Ramos (cell line): ENCODE results near the gene NKD2.

Experiments used
- in situ Hi-C: fragments of 300-500 bp; cut with MboI; formaldehyde crosslinking; loops from one replicate; pipeline ENCODE4 v1.14.3; 2022; ENCODE audit warnings: low sequenced_read_pairs; ENCODE audit not compliant: unreplicated experiment

Gene NKD2

GRCh38 chr5:1039210-1039548, 30.6 kb downstream of the NKD2 start:
- in situ Hi-C loops, result no loop called here

- in situ Hi-C loops, result no loop called here
Observed at GRCh38 chr5:1039706-1040260, 31.2 kb downstream of the NKD2 start.

- in situ Hi-C loops, result no loop called here
Observed at GRCh38 chr5:1040571-1040970, 32.0 kb downstream of the NKD2 start.

DNA sequence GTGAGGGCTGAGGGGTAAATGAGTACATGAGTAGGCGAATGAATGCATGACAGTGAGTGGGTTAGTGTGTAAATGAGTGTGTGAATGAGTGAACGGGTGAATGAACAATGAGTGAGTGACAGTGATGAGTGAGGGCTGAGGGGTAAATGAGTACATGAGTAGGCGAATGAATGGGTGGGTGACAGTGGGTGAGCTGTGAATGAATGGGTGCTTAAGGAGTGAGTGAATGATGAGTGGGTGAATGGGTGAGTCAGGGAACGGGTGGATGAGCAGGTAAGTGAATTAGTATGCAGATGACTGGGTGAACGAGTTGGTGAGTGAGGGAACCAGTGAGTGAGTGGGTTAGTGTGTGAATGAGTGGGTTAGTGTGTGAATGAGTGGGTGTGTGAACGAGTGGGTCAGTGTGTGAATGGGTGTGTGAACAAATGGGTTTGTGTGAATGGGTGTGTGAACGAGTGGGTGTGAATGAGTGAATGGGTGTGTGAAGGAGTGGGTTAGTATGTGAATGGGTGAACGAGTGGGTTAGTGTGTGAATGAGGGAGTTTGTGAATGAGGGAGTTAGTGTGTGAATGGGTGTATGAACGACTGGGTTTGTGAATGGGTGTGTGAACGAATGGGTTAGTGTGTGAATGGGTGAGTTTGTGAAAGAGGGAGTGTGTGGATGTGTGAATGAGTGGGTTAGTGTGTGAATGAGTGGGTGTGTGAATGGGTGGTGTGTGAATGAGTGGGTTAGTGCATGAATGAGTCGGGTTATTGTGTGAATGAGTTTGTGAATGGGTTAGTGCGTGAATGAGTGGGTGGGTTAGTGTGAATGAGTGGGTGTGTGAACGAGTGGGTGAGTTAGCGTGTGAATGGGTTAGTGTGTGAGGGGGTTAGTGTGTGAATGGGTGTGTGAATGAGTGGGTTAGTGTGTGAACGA, 32.9 kb downstream of the NKD2 start:
- in situ Hi-C loops, result no loop called here

DNA sequence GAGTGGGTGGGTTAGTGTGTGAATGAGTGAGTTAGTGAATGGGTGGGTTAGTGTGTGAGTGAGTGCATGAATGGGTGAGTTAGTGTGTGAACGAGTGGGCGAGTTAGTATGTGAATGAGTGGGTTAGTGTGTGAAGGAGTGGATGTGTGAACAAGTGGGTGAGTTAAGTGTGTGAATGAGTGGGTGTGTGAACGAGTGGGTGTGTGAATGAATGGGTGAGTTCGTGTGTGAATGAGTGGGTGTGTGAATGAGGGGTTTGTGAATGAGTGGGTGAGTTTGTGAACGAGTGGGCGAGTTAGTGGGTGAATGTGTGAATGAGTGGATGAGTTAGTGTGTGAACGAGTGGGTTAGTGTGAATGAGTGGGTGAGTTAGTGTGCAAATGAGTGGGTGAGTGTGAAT, 34.0 kb downstream of the NKD2 start:
- in situ Hi-C loops, result no loop called here

DNA sequence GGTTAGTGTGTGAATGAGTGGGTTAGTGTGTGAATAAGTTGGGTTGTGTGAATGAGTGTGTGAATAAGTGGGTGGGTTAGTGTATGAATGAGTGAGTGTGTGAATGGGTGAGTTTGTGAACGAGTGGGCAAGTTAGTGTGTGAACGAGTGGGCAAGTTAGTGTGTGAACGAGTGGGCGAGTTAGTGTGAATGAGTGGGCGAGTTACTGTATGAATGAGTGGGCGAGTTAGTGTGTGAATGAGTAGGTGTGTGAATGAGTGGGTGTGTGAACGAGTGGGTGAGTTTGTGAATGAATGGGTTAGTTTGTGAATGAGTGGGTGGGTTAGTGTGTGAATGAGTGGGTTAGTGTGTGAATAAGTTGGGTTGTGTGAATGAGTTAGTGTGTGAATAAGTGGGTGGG, 34.7 kb downstream of the NKD2 start:
- in situ Hi-C loops, result no loop called here

GRCh38 chr5:1044117-1044516, 35.5 kb downstream of the NKD2 start:
- in situ Hi-C loops, result no loop called here

GRCh38 chr5:1045960-1046560, 37.5 kb downstream of the NKD2 start:
- in situ Hi-C loops, result no loop called here

DNA sequence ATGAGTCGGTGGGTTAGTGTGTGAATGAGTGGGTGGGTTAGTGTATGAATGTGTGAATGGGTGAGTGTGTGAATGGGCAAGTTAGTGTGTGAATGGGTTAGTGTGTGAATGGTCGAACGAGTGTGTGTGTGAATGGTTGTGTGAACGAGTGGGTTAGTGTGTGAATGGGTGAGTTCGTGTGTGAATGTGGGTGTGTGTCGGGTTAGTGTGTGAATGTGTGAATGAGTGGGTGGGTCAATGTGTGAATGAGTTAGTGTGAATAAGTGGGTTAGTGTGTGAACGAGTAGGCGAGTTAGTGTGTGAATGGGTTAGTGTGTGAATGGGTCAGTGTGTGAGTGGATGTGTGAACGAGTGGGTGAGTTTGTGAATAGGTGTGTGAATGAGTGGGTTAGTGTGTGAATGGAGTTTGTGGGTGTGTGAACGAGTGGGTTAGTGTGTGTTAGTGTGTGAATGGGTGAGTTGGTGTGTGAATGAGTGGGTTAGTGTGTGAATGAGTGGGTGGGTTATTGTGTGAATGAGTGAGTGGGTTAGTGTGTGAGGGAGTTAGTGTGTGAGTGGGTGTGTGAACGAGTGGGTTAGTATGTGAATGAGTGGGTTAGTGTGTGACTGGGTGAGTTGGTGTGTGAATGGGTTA, 38.8 kb downstream of the NKD2 start:
- in situ Hi-C loops, result no loop called here

- in situ Hi-C loops, result no loop called here
Observed at GRCh38 chr5:1048162-1048721, 39.6 kb downstream of the NKD2 start.

DNA sequence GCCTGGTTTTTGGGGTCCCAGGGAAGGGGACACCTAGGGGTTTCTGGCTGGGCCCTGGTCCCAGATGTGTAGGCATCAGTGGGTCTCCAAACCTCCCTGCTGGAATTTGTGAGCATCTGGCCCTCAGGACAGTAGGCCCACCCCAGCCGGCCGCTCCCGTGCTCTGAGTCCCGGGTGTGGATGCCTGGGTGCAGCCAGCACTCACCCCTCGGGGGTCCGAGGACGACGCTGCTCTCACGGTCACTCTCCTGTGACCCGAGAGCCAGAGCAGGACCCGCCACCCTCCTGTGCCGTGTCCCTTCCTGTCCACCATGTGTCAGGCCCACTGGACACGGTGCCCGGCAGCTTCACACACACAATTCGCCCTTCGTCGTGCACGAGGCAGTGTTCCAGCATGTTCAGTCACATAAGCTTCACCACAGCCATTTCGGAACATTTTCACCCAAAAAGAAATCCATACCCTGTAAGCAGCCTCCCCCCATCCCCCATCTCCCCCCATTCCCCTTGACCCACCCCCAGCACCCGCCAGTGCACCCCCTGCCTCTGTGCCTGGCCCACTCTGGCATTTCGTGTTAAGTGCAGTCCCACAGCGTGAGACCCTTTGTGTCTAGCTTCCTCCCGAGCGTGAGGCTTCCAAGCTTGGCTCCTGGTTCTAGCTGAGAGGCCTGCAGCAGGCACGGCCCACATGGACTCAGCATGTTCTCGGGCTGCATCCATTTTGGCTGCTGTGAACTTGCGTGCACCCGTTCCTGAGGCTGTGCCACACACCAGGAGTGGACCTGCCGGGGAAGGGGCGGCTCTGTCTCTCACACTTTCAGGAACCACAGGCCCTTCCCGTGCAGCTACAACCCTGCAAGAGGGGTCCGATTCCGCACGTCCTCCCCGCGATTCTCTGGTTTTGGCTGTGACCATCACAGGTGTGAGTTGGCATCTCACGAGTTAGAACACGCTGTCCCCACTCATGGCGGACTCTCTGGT, 40.5 kb downstream of the NKD2 start:
- in situ Hi-C loops, result no loop called here

DNA sequence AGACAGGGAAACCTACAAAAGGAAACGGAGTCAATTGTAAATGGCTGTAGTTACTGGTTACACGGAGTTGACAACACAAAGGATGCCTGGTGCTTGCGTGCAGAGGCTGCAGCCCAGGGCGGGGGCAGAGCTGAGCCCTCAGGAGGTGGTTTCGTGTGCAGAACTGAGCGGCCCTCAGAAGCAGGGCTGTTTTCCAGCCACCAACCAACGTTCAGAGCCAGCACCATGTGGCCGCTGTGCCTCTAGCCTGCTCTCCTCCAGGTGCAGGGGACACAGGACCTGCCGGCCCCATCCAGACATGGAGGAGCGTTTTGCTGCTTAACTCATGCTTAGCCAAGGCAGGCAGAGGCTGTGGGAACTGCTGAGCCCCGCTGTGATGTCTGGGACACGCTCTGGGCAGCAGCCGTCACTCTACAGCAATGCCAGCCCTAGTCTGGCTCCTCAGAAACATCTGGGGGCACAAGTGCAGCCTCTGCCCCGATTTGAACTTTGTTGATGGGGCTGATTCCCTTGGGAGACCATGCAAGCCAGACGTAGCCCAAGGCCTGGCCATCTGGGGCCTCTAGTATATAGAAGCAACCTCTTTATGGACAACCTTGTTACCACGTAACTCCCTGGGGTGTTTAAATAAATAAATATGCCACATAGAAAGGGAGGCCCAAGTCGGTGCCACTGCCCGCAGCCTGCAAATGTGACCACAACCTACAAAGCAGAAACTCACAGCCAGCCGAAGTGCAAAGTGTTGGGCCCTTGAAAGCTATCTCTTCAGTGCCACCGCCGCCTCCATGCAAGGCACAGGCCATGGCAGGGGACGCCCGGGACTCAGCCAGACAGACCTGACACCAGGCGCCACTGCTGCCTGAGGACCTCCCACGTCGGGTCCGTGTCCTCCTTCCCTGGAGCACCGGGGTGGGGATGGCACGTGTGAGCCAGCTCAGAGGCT, 42.1 kb downstream of the NKD2 start:
- in situ Hi-C loops, result no loop called here

- in situ Hi-C loops, result no loop called here
Observed at GRCh38 chr5:1051366-1051720, 42.7 kb downstream of the NKD2 start.

DNA sequence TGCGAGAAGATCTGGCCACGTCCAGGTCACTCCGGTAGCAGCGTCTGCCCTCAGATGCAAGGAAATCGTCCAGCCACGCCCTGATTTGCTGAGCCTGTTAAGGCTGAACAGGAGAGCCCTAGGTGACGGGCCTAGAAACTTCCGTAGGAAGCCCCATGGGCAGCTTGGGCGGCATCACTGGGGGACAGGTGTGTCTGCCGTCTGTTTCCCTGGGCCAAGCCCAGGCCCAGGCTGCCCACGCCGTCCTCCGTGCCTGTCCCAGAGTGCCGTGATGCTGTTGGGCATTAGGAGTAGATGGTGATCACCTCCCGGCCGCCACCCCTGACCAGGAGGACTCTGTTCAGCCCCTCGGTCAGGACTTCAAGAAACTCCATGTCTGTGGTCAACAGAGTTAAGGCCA, 43.5 kb downstream of the NKD2 start:
- in situ Hi-C loops, result no loop called here

GRCh38 chr5:1052641-1053390, 44.2 kb downstream of the NKD2 start:
- in situ Hi-C loops, result no loop called here

- in situ Hi-C loops, result no loop called here
Observed at GRCh38 chr5:1053391-1054017, 44.9 kb downstream of the NKD2 start.

DNA sequence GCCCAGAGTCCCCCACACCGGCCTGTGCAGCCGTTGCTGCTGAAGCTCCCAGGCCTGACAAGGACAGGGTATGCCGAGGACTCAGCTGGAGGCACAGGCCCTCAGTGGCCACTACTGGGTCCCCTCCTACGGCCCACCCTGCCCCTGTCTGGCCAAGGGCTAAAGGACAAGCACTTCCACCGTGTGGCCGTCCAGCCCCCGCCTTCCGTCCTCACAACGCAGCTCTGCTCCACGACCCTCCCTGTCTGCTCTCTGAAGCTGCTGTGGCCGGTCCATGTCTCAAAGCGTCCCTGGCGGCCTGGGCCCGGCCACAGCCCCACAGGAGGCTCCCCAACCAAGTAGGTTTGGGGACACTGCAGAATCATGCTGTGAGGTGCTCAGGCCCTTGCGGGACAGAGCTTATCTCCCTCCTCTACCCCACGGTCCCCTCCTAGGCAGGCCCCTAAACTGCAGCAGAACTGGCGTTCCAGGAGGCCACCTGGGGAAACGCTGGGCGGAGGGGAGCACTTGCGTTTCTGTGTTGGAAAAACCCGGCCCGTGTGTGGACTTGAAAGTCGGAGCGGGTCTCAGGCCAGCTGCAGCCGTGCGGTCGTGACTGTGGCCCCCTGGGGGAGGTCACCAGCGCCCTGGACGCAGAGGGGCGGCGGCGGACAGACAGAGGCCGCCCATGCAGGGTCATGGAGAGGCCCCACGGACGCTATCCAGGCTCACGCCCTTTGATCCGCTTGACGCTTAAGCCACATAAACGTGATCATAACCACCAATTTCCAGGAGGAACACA, 45.6 kb downstream of the NKD2 start:
- in situ Hi-C loops, result no loop called here
